ENCODE measurements around the gene RASGRP3. TPM values are rescaled to one million over a fixed set of nuclear protein-coding genes. Genes with fewer than 3 reads are reported as not detected.

Gene RASGRP3
- total RNA-seq, 1 experiment from 2014 or later, result 0.72 TPM

GRCh38 chr2:33448220-33448899, 28.1 kb upstream of the RASGRP3 start:
- Histone ChIP-seq H3K9me3 (ENCODE audit: insufficient read depth, low read depth) (no peaks in the 10 kb centered on the region), H3F3A (ENCODE audit: insufficient read depth, low read depth) (no peaks in the 10 kb centered on the region), H4K20me1 (ENCODE audit: insufficient read depth) (no peaks in the 10 kb centered on the region), H2AFZ (no peak overlapping the region), H3K79me2 (ENCODE audit: low read depth) (no peaks in the 10 kb centered on the region), H3K4me2 (no peak overlapping the region), H3K27me3 (ENCODE audit: insufficient read depth, low read depth) (no peaks in the 10 kb centered on the region), H3K27ac (no peak overlapping the region), H3K4me3 (no peak overlapping the region), H3K36me3 (ENCODE audit: low read depth) (no peaks in the 10 kb centered on the region), H3K9me2 (ENCODE audit: insufficient read depth) (no peaks in the 10 kb centered on the region), H3K4me1 (replicated peaks; ENCODE audit: insufficient read depth) (no peaks in the 10 kb centered on the region)
- TF ChIP-seq EZH2 (IDR thresholded peaks at IDR 0.05; ENCODE audit: low read depth) (no peak), CTCF (conservative IDR thresholded peaks at IDR 0.05) (no peak)
- ChIA-PET POLR2A (ENCODE audit: unreplicated experiment) (no interaction called here), CTCF (no interaction called here)
- intact Hi-C loops (cut with micrococcal nuclease; ENCODE audit: unreplicated experiment), result no loop called here
- DNase-seq, result no peak
- no TSS peak for BruUV-seq (replicated peaks)

GRCh38 chr2:33451214-33451613, 25.2 kb upstream of the RASGRP3 start:
- Histone ChIP-seq H3K79me2 (ENCODE audit: low read depth) (no peaks in the 10 kb centered on the region), H3K36me3 (ENCODE audit: low read depth) (no peaks in the 10 kb centered on the region), H3K9me2 (ENCODE audit: insufficient read depth) (no peaks in the 10 kb centered on the region), H3K9me3 (ENCODE audit: insufficient read depth, low read depth) (no peaks in the 10 kb centered on the region), H3F3A (ENCODE audit: insufficient read depth, low read depth) (no peaks in the 10 kb centered on the region), H3K4me2 (no peak overlapping the region), H3K4me3 (no peak overlapping the region), H3K27ac (no peak overlapping the region), H4K20me1 (ENCODE audit: insufficient read depth) (no peaks in the 10 kb centered on the region), H3K4me1 (replicated peaks; ENCODE audit: insufficient read depth) (no peaks in the 10 kb centered on the region), H2AFZ (no peak overlapping the region), H3K27me3 (ENCODE audit: insufficient read depth, low read depth) (no peaks in the 10 kb centered on the region)
- intact Hi-C loops (cut with micrococcal nuclease; ENCODE audit: unreplicated experiment), result no loop called here
- ChIA-PET POLR2A (ENCODE audit: unreplicated experiment) (no interaction called here), CTCF (interaction anchor here (0.6 kb wide), 1 partner anchor 105 kb away, joined by 7 read pairs; no protein-coding TSS in a partner anchor)
- DNase-seq, result no peak
- TF ChIP-seq EZH2 (IDR thresholded peaks at IDR 0.05; ENCODE audit: low read depth), result no peak
- TF ChIP-seq CTCF (conservative IDR thresholded peaks at IDR 0.05), result no peak
- no TSS peak for BruUV-seq (replicated peaks)

GRCh38 chr2:33451825-33452224, 24.6 kb upstream of the RASGRP3 start:
- no peaks in the 10 kb centered on the region for H3K79me2 ChIP-seq (ENCODE audit: low read depth)
- no peak overlapping the region for H3K4me2 ChIP-seq
- H3K4me3 ChIP-seq, result no peak overlapping the region
- ChIA-PET POLR2A (ENCODE audit: unreplicated experiment) (interaction anchor here (0.6 kb wide), 1 partner anchor 66 kb away, joined by 3 read pairs; no protein-coding TSS in a partner anchor), CTCF (no interaction called here)
- H3K36me3 ChIP-seq (ENCODE audit: low read depth), result no peaks in the 10 kb centered on the region
- H2AFZ ChIP-seq, result no peak overlapping the region
- H3K9me2 ChIP-seq (ENCODE audit: insufficient read depth), result no peaks in the 10 kb centered on the region
- H3K4me1 ChIP-seq (replicated peaks; ENCODE audit: insufficient read depth), result no peaks in the 10 kb centered on the region
- intact Hi-C loops (cut with micrococcal nuclease; ENCODE audit: unreplicated experiment), result no loop called here
- H3F3A ChIP-seq (ENCODE audit: insufficient read depth, low read depth), result no peaks in the 10 kb centered on the region
- no peak for DNase-seq
- no peaks in the 10 kb centered on the region for H4K20me1 ChIP-seq (ENCODE audit: insufficient read depth)
- H3K27me3 ChIP-seq (ENCODE audit: insufficient read depth, low read depth), result no peaks in the 10 kb centered on the region
- no peaks in the 10 kb centered on the region for H3K9me3 ChIP-seq (ENCODE audit: insufficient read depth, low read depth)
- no TSS peak for BruUV-seq (replicated peaks)
- H3K27ac ChIP-seq, result no peak overlapping the region
- TF ChIP-seq CTCF (conservative IDR thresholded peaks at IDR 0.05) (no peak), EZH2 (IDR thresholded peaks at IDR 0.05; ENCODE audit: low read depth) (no peak)

Measured in PC-9 (cell line).